Measurements from ENCODE around the gene RIOK1. TPM values are rescaled to one million over a fixed set of nuclear protein-coding genes. Genes with fewer than 3 reads are reported as not detected.

Gene RIOK1
- total and polyA plus RNA-seq, 2 of the 13 experiments (the other 11 are each of a cell fraction or from before 2014, with no cell fraction given), result 9.4 to 37.8 TPM

GRCh38 chr6:7341989-7342742 is 47.4 kb upstream of the RIOK1 start (continued):
- TF ChIP-seq, protein P1, sequence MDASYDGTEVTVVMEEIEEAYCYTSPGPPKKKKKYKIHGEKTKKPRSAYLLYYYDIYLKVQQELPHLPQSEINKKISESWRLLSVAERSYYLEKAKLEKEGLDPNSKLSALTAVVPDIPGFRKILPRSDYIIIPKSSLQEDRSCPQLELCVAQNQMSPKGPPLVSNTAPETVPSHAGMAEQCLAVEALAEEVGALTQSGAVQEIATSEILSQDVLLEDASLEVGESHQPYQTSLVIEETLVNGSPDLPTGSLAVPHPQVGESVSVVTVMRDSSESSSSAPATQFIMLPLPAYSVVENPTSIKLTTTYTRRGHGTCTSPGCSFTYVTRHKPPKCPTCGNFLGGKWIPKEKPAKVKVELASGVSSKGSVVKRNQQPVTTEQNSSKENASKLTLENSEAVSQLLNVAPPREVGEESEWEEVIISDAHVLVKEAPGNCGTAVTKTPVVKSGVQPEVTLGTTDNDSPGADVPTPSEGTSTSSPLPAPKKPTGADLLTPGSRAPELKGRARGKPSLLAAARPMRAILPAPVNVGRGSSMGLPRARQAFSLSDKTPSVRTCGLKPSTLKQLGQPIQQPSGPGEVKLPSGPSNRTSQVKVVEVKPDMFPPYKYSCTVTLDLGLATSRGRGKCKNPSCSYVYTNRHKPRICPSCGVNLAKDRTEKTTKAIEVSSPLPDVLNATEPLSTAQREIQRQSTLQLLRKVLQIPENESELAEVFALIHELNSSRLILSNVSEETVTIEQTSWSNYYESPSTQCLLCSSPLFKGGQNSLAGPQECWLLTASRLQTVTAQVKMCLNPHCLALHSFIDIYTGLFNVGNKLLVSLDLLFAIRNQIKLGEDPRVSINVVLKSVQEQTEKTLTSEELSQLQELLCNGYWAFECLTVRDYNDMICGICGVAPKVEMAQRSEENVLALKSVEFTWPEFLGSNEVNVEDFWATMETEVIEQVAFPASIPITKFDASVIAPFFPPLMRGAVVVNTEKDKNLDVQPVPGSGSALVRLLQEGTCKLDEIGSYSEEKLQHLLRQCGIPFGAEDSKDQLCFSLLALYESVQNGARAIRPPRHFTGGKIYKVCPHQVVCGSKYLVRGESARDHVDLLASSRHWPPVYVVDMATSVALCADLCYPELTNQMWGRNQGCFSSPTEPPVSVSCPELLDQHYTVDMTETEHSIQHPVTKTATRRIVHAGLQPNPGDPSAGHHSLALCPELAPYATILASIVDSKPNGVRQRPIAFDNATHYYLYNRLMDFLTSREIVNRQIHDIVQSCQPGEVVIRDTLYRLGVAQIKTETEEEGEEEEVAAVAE (CRISPR knock-in tag; IDR thresholded peaks at IDR 0.05; ENCODE audit: borderline replicate concordance), result peak; percentile 41; the same call in 1 of the 2 replicates
- TF ChIP-seq ADNP (CRISPR knock-in tag; IDR thresholded peaks at IDR 0.05) (no peak), ZNF180 (CRISPR knock-in tag; IDR thresholded peaks at IDR 0.05; ENCODE audit: borderline replicate concordance, low read depth) (no peak), ZNF589 (CRISPR knock-in tag; conservative IDR thresholded peaks at IDR 0.05) (no peak), PBX2 (CRISPR knock-in tag; IDR thresholded peaks at IDR 0.05) (peak; percentile 42; the same call in 1 of the 2 replicates), TEAD3 (CRISPR knock-in tag; optimal IDR thresholded peaks at IDR 0.05; ENCODE audit: borderline replicate concordance) (peak; percentile 87), HIVEP1 (CRISPR knock-in tag; IDR thresholded peaks at IDR 0.05) (no peak), ZNF878 (CRISPR knock-in tag; IDR thresholded peaks at IDR 0.05) (peak; percentile 48; the same call in 1 of the 2 replicates), CREB1 (IDR thresholded peaks at IDR 0.05) (peak; percentile 60; the same call in 1 of the 2 replicates), CREB1 (CRISPR knock-in tag; IDR thresholded peaks at IDR 0.05) (no peak), ATF7 (IDR thresholded peaks at IDR 0.05) (no peak), ATF7 (CRISPR knock-in tag; IDR thresholded peaks at IDR 0.05) (no peak)
- TF ChIP-seq, protein P2, sequence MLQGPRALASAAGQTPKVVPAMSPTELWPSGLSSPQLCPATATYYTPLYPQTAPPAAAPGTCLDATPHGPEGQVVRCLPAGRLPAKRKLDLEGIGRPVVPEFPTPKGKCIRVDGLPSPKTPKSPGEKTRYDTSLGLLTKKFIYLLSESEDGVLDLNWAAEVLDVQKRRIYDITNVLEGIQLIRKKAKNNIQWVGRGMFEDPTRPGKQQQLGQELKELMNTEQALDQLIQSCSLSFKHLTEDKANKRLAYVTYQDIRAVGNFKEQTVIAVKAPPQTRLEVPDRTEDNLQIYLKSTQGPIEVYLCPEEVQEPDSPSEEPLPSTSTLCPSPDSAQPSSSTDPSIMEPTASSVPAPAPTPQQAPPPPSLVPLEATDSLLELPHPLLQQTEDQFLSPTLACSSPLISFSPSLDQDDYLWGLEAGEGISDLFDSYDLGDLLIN (CRISPR knock-in tag; IDR thresholded peaks at IDR 0.05; ENCODE audit: borderline replicate concordance), result no peak
- TF ChIP-seq, protein P3, sequence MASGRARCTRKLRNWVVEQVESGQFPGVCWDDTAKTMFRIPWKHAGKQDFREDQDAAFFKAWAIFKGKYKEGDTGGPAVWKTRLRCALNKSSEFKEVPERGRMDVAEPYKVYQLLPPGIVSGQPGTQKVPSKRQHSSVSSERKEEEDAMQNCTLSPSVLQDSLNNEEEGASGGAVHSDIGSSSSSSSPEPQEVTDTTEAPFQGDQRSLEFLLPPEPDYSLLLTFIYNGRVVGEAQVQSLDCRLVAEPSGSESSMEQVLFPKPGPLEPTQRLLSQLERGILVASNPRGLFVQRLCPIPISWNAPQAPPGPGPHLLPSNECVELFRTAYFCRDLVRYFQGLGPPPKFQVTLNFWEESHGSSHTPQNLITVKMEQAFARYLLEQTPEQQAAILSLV (CRISPR knock-in tag; IDR thresholded peaks at IDR 0.05; ENCODE audit: borderline replicate concordance), result peak; percentile 53; the same call in 1 of the 2 replicates
- TF ChIP-seq, protein P4, sequence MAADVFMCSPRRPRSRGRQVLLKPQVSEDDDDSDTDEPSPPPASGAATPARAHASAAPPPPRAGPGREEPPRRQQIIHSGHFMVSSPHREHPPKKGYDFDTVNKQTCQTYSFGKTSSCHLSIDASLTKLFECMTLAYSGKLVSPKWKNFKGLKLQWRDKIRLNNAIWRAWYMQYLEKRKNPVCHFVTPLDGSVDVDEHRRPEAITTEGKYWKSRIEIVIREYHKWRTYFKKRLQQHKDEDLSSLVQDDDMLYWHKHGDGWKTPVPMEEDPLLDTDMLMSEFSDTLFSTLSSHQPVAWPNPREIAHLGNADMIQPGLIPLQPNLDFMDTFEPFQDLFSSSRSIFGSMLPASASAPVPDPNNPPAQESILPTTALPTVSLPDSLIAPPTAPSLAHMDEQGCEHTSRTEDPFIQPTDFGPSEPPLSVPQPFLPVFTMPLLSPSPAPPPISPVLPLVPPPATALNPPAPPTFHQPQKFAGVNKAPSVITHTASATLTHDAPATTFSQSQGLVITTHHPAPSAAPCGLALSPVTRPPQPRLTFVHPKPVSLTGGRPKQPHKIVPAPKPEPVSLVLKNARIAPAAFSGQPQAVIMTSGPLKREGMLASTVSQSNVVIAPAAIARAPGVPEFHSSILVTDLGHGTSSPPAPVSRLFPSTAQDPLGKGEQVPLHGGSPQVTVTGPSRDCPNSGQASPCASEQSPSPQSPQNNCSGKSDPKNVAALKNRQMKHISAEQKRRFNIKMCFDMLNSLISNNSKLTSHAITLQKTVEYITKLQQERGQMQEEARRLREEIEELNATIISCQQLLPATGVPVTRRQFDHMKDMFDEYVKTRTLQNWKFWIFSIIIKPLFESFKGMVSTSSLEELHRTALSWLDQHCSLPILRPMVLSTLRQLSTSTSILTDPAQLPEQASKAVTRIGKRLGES (CRISPR knock-in tag; IDR thresholded peaks at IDR 0.05; ENCODE audit: borderline replicate concordance), result no peak
- TF ChIP-seq, protein P5, sequence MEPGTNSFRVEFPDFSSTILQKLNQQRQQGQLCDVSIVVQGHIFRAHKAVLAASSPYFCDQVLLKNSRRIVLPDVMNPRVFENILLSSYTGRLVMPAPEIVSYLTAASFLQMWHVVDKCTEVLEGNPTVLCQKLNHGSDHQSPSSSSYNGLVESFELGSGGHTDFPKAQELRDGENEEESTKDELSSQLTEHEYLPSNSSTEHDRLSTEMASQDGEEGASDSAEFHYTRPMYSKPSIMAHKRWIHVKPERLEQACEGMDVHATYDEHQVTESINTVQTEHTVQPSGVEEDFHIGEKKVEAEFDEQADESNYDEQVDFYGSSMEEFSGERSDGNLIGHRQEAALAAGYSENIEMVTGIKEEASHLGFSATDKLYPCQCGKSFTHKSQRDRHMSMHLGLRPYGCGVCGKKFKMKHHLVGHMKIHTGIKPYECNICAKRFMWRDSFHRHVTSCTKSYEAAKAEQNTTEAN (CRISPR knock-in tag; conservative IDR thresholded peaks at IDR 0.05), result no peak

All from HepG2 (cell line).